MM.1S (cell line): ENCODE data around the gene KCNMA1.

ENCODE experiments used
- EZH2 ChIP-seq: fragments of 300-600 bp; sonication (generic); optimal IDR thresholded peaks from 2 replicates; pipeline ENCODE3; 2017; ENCODE audit warnings: low read depth, mild to moderate bottlenecking, antibody characterized with exemption, low read length, mixed read lengths
- EZH2phosphoT487 ChIP-seq: fragments of 300-600 bp; sonication (generic); IDR thresholded peaks from 2 replicates; pipeline ENCODE4 v1.6.1; 2018; ENCODE audit warnings: antibody characterized with exemption, low read length
- TF ChIP-seq, protein P1 (sequence below): fragments of 300-600 bp; sonication (generic); IDR thresholded peaks from 2 replicates; pipeline ENCODE4 v1.5.1; 2016; ENCODE audit warnings: antibody characterized with exemption, low read length, mixed read lengths

DNA sequence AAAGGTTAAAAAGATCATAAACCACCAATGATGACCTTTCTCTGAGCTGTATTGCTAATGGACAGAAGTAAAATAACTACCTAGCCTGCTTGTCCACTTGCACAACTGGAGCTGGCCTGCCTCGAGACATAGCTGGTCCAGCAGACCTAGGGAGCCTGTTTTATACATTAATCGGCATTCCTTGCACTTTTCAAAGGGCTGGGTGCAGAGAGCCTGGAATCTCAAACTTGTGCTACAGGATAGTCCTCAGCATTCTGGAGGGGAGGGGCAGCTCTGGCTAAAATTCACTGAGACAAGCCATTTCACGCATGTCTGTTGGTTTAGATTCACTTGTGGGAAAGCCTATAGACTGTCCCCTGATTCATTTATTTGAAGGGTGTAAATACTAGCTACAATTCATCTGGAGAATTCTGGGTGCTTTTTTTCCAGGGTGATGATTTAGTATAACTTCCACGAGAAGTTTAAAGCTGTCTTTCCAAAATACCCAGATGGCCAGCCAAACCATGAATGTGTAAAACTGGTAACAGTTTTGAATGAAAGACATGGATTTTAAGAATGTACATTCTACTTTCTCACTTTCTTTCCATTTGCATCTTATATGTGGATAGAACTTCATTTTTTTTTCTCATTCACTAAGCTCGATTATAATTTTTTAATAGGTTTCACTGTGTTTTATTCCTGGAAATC lies 389.4 kb downstream of the KCNMA1 start:
- TF ChIP-seq, protein P1, sequence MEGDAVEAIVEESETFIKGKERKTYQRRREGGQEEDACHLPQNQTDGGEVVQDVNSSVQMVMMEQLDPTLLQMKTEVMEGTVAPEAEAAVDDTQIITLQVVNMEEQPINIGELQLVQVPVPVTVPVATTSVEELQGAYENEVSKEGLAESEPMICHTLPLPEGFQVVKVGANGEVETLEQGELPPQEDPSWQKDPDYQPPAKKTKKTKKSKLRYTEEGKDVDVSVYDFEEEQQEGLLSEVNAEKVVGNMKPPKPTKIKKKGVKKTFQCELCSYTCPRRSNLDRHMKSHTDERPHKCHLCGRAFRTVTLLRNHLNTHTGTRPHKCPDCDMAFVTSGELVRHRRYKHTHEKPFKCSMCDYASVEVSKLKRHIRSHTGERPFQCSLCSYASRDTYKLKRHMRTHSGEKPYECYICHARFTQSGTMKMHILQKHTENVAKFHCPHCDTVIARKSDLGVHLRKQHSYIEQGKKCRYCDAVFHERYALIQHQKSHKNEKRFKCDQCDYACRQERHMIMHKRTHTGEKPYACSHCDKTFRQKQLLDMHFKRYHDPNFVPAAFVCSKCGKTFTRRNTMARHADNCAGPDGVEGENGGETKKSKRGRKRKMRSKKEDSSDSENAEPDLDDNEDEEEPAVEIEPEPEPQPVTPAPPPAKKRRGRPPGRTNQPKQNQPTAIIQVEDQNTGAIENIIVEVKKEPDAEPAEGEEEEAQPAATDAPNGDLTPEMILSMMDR: no peak
- TF ChIP-seq EZH2 (no peak), EZH2phosphoT487 (no peak)
